HEK293 (cell line): ENCODE results near the gene MYO1F.

ENCODE experiments used
- CTCF ChIA-PET: fragments of 350-600 bp; formaldehyde crosslinking; extraction: SDS; loops from one replicate; lab custom pipeline; 2021; ENCODE audit warnings: antibody characterized with exemption; lab: Yijun Ruan, JAX
- POLR2A ChIA-PET: fragments of 300-600 bp; formaldehyde crosslinking; extraction: SDS; loops from one replicate; lab custom pipeline; 2020; ENCODE audit warnings: antibody characterized with exemption, inconsistent platforms; lab: Yijun Ruan, JAX
- H3K27ac ChIP-seq: fragments of 200-500 bp; sonication (Bioruptor generic); 2 replicates; pipeline ENCODE4 v1.5.1; 2014; ENCODE audit warnings: low read depth, low read length, control low read depth, inconsistent platforms; ENCODE audit errors: extremely low read depth
- H3K36me3 ChIP-seq, 2 experiments: fragments of 200-500 bp in 1 of 2; sonication (Bioruptor generic) in 1 of 2; 1 replicate in 1 of 2; 2 replicates in 1 of 2; pipeline ENCODE4 v1.5.1; 2014 to 2017; ENCODE audit warnings: inconsistent platforms in 2 of 2, low read length in 2 of 2; ENCODE audit not compliant: control insufficient read depth in 2 of 2, insufficient read depth in 1 of 2
- H3K4me1 ChIP-seq: fragments of 200-500 bp; sonication (Bioruptor generic); 2 replicates; pipeline ENCODE4 v1.5.1; 2014; ENCODE audit warnings: mild to moderate bottlenecking, low read length, inconsistent platforms; ENCODE audit not compliant: control insufficient read depth, insufficient read depth
- H3K4me3 ChIP-seq: 2 replicates; pipeline ENCODE4 v1.5.1; 2011; ENCODE audit warnings: low read depth, mild to moderate bottlenecking, control low read depth, low read length, moderate library complexity
- H3K9me3 ChIP-seq: fragments of 200-500 bp; sonication (Bioruptor generic); 2 replicates; pipeline ENCODE4 v1.5.1; 2014; ENCODE audit warnings: low read depth, low read length, inconsistent platforms; ENCODE audit not compliant: control insufficient read depth, insufficient read depth
- FEZF1 ChIP-seq: fragments of 450-650 bp; formaldehyde crosslinking; IDR thresholded peaks from 2 replicates; pipeline ENCODE4 v1.5.1; 2016; ENCODE audit warnings: missing biosample characterization, missing genetic modification characterization
- GLIS1 ChIP-seq: fragments of 450-650 bp; formaldehyde crosslinking; IDR thresholded peaks from 2 replicates; pipeline ENCODE4 v1.5.1; 2016; ENCODE audit warnings: missing biosample characterization, missing genetic modification characterization
- GLIS2 ChIP-seq: fragments of 450-650 bp; formaldehyde crosslinking; IDR thresholded peaks from 2 replicates; pipeline ENCODE4 v1.5.1; 2016; ENCODE audit warnings: missing biosample characterization, missing genetic modification characterization
- KLF16 ChIP-seq: fragments of 450-650 bp; formaldehyde crosslinking; IDR thresholded peaks from 2 replicates; pipeline ENCODE4 v1.5.1; 2017; ENCODE audit warnings: missing biosample characterization, missing genetic modification characterization
- KLF9 ChIP-seq: fragments of 450-650 bp; formaldehyde crosslinking; IDR thresholded peaks from 2 replicates; pipeline ENCODE4 v1.5.1; 2016; ENCODE audit warnings: missing biosample characterization, missing genetic modification characterization, low read depth
- MEIS1 ChIP-seq: sonication (generic); formaldehyde crosslinking; IDR thresholded peaks from 2 replicates; pipeline ENCODE4 v1.8.1; 2022; ENCODE audit warnings: missing genetic modification reagents, mild to moderate bottlenecking, borderline replicate concordance
- SP3 ChIP-seq: fragments of 450-650 bp; formaldehyde crosslinking; IDR thresholded peaks from 2 replicates; pipeline ENCODE4 v1.5.1; 2016; ENCODE audit warnings: missing biosample characterization, missing genetic modification characterization
- YY2 ChIP-seq: fragments of 450-650 bp; formaldehyde crosslinking; IDR thresholded peaks from 2 replicates; pipeline ENCODE4 v1.5.1; 2016; ENCODE audit warnings: missing biosample characterization, missing genetic modification characterization
- ZBTB48 ChIP-seq: fragments of 450-650 bp; formaldehyde crosslinking; IDR thresholded peaks from 2 replicates; pipeline ENCODE4 v1.5.1; 2016; ENCODE audit warnings: missing biosample characterization, missing genetic modification characterization
- ZBTB7A ChIP-seq: fragments of 450-650 bp; formaldehyde crosslinking; IDR thresholded peaks from 2 replicates; pipeline ENCODE4 v1.5.1; 2016; ENCODE audit warnings: low read depth, missing biosample characterization, missing genetic modification characterization
- ZNF132 ChIP-seq: fragments of 450-650 bp; formaldehyde crosslinking; IDR thresholded peaks from 2 replicates; pipeline ENCODE4 v1.5.1; 2017; ENCODE audit warnings: missing biosample characterization, missing genetic modification characterization, borderline replicate concordance
- ZNF302 ChIP-seq: fragments of 450-650 bp; formaldehyde crosslinking; IDR thresholded peaks from 2 replicates; pipeline ENCODE4 v1.5.1; 2016; ENCODE audit warnings: missing biosample characterization, missing genetic modification characterization, low read depth
- ZNF394 ChIP-seq: fragments of 450-650 bp; formaldehyde crosslinking; IDR thresholded peaks from 2 replicates; pipeline ENCODE4 v1.5.1; 2016; ENCODE audit warnings: missing biosample characterization, missing genetic modification characterization, mild to moderate bottlenecking, moderate library complexity, borderline replicate concordance
- ZNF433 ChIP-seq: fragments of 450-650 bp; formaldehyde crosslinking; IDR thresholded peaks from 2 replicates; pipeline ENCODE4 v1.5.1; 2016; ENCODE audit warnings: missing biosample characterization, missing genetic modification characterization, low read depth
- ZNF530 ChIP-seq: fragments of 450-650 bp; formaldehyde crosslinking; IDR thresholded peaks from 2 replicates; pipeline ENCODE4 v1.5.1; 2016; ENCODE audit warnings: low read depth, missing biosample characterization, missing genetic modification characterization
- ZNF561 ChIP-seq: fragments of 450-650 bp; IDR thresholded peaks from 2 replicates; pipeline ENCODE4 v1.5.1; 2018; ENCODE audit warnings: missing biosample characterization, missing genetic modification characterization, borderline replicate concordance
- TF ChIP-seq, protein P1 (sequence below): fragments of 450-650 bp; formaldehyde crosslinking; IDR thresholded peaks from 2 replicates; pipeline ENCODE4 v1.5.0; 2017; ENCODE audit warnings: missing biosample characterization, missing genetic modification characterization, borderline replicate concordance
- TF ChIP-seq, protein P2 (sequence below): fragments of 450-650 bp; formaldehyde crosslinking; IDR thresholded peaks from 2 replicates; pipeline ENCODE4 v1.5.1; 2016; ENCODE audit warnings: missing biosample characterization, missing genetic modification characterization
- TF ChIP-seq, protein P3 (sequence below): fragments of 450-650 bp; formaldehyde crosslinking; IDR thresholded peaks from 2 replicates; pipeline ENCODE4 v1.5.1; 2017; ENCODE audit warnings: missing biosample characterization, missing genetic modification characterization
- TF ChIP-seq, protein P4 (sequence below): fragments of 450-650 bp; formaldehyde crosslinking; IDR thresholded peaks from 2 replicates; pipeline ENCODE4 v1.5.1; 2016; ENCODE audit warnings: missing biosample characterization, missing genetic modification characterization

Gene MYO1F

DNA sequence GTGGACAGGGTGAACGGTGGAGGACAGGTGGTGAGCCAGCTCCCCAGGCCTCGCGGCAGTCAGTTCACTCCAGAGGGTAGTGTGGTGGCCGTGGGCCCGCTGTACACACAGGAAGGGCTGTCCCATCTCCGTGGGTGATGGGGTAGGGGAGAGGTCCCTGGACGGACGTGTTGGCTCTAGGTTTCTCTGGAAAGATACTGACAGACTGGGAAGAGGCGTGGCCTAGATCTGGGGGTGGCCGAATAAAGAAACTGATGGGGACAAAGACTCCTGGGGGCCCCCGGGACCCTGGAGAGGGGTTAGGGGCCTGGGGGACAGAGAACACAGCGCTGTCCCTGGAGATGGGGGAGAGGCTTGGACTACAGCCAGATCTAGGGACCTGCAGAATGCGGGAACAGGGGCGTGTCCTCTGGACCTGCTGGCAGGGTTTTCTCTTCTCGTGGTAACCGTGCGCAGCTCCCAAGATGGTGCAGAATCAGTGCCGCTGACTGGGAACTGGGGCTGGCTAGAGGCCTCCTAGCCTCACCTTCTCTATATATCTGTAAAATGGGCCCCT lies 70.8 kb downstream of the MYO1F start:
- H3K36me3 ChIP-seq: peaks cover 0 to 4% of the 10 kb centered on the region in 2 experiments; a peak in 1 of 3 replicates
- no peak overlapping the region for H3K27ac ChIP-seq
- ChIA-PET POLR2A (interaction anchor here (0.6 to 1.6 kb wide), 8 partner anchors 8 to 190 kb away, joined by 3 to 12 read pairs (median 4); partner anchors contain the start of genes MARCHF2, RAB11B and ZNF414), CTCF (interaction anchor here (0.5 to 2.7 kb wide), 19 partner anchors 11 to 958 kb away, joined by 3 to 15 read pairs (median 4); partner anchors contain the start of gene MARCHF2)
- peak overlapping the region; percentile 61 for H3K4me3 ChIP-seq
- peak; percentile 35; the same call in 1 of the 2 replicates for TF ChIP-seq KLF9 (tag by site-specific recombination)
- TF ChIP-seq ZNF132 (tag by site-specific recombination): no peak
- TF ChIP-seq, protein P1, sequence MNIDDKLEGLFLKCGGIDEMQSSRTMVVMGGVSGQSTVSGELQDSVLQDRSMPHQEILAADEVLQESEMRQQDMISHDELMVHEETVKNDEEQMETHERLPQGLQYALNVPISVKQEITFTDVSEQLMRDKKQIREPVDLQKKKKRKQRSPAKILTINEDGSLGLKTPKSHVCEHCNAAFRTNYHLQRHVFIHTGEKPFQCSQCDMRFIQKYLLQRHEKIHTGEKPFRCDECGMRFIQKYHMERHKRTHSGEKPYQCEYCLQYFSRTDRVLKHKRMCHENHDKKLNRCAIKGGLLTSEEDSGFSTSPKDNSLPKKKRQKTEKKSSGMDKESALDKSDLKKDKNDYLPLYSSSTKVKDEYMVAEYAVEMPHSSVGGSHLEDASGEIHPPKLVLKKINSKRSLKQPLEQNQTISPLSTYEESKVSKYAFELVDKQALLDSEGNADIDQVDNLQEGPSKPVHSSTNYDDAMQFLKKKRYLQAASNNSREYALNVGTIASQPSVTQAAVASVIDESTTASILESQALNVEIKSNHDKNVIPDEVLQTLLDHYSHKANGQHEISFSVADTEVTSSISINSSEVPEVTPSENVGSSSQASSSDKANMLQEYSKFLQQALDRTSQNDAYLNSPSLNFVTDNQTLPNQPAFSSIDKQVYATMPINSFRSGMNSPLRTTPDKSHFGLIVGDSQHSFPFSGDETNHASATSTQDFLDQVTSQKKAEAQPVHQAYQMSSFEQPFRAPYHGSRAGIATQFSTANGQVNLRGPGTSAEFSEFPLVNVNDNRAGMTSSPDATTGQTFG (tag by site-specific recombination): no peak
- TF ChIP-seq ZNF302 (tag by site-specific recombination): no peak
- no peak for TF ChIP-seq ZNF561 (tag by site-specific recombination)
- peak; percentile 94 for TF ChIP-seq ZBTB48 (tag by site-specific recombination)
- TF ChIP-seq ZNF530 (tag by site-specific recombination): no peak
- no peak for TF ChIP-seq ZNF433
- TF ChIP-seq MEIS1 (CRISPR knock-in tag): no peak
- 0 out of 2 replicates have a peak, but pooled peaks have one; percentile 5 for TF ChIP-seq KLF16
- peak; percentile 3; the same call in 1 of the 2 replicates for TF ChIP-seq GLIS2 (tag by site-specific recombination)
- TF ChIP-seq ZNF394 (tag by site-specific recombination): no peak
- 0 out of 2 replicates have a peak, but pooled peaks have one; percentile 15 for TF ChIP-seq GLIS1 (tag by site-specific recombination)
- TF ChIP-seq, protein P2, sequence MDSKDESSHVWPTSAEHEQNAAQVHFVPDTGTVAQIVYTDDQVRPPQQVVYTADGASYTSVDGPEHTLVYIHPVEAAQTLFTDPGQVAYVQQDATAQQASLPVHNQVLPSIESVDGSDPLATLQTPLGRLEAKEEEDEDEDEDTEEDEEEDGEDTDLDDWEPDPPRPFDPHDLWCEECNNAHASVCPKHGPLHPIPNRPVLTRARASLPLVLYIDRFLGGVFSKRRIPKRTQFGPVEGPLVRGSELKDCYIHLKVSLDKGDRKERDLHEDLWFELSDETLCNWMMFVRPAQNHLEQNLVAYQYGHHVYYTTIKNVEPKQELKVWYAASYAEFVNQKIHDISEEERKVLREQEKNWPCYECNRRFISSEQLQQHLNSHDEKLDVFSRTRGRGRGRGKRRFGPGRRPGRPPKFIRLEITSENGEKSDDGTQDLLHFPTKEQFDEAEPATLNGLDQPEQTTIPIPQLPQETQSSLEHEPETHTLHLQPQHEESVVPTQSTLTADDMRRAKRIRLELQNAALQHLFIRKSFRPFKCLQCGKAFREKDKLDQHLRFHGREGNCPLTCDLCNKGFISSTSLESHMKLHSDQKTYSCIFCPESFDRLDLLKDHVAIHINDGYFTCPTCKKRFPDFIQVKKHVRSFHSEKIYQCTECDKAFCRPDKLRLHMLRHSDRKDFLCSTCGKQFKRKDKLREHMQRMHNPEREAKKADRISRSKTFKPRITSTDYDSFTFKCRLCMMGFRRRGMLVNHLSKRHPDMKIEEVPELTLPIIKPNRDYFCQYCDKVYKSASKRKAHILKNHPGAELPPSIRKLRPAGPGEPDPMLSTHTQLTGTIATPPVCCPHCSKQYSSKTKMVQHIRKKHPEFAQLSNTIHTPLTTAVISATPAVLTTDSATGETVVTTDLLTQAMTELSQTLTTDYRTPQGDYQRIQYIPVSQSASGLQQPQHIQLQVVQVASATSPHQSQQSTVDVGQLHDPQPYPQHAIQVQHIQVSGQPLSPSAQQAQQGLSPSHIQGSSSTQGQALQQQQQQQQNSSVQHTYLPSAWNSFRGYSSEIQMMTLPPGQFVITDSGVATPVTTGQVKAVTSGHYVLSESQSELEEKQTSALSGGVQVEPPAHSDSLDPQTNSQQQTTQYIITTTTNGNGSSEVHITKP (tag by site-specific recombination): peak; percentile 79
- TF ChIP-seq, protein P3, sequence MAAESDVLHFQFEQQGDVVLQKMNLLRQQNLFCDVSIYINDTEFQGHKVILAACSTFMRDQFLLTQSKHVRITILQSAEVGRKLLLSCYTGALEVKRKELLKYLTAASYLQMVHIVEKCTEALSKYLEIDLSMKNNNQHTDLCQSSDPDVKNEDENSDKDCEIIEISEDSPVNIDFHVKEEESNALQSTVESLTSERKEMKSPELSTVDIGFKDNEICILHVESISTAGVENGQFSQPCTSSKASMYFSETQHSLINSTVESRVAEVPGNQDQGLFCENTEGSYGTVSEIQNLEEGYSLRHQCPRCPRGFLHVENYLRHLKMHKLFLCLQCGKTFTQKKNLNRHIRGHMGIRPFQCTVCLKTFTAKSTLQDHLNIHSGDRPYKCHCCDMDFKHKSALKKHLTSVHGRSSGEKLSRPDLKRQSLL: peak; percentile 94
- TF ChIP-seq FEZF1 (tag by site-specific recombination): no peak
- TF ChIP-seq YY2 (tag by site-specific recombination): 0 out of 2 replicates have a peak, but pooled peaks have one; percentile 5
- TF ChIP-seq ZBTB7A (tag by site-specific recombination): no peak
- TF ChIP-seq, protein P4, sequence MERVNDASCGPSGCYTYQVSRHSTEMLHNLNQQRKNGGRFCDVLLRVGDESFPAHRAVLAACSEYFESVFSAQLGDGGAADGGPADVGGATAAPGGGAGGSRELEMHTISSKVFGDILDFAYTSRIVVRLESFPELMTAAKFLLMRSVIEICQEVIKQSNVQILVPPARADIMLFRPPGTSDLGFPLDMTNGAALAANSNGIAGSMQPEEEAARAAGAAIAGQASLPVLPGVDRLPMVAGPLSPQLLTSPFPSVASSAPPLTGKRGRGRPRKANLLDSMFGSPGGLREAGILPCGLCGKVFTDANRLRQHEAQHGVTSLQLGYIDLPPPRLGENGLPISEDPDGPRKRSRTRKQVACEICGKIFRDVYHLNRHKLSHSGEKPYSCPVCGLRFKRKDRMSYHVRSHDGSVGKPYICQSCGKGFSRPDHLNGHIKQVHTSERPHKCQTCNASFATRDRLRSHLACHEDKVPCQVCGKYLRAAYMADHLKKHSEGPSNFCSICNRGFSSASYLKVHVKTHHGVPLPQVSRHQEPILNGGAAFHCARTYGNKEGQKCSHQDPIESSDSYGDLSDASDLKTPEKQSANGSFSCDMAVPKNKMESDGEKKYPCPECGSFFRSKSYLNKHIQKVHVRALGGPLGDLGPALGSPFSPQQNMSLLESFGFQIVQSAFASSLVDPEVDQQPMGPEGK (tag by site-specific recombination): 0 out of 2 replicates have a peak, but pooled peaks have one; percentile 54
- TF ChIP-seq SP3 (tag by site-specific recombination): peak; percentile 35
- H3K4me1 ChIP-seq: peaks cover 3% of the 10 kb centered on the region; the same call in 1 of the 2 replicates
- no peaks in the 10 kb centered on the region for H3K9me3 ChIP-seq
